ENCODE measurements around the gene LRRC8E.
"Not testable (repeated sequence)": the region's sequence is repeated elsewhere in the genome, so short reads cannot be mapped to it uniquely, and the experiment has no call there.

LRRC8E gene

GRCh38 chr19:7908742-7909461 lies 20.6 kb downstream of the LRRC8E start:
- no peak for DNase-seq (ENCODE audit: low read depth)

- no peak for DNase-seq (ENCODE audit: low read depth)
Observed at GRCh38 chr19:7909471-7910067, 21.3 kb downstream of the LRRC8E start.

- no peak for DNase-seq (ENCODE audit: low read depth)
Observed at GRCh38 chr19:7910321-7911161, 22.2 kb downstream of the LRRC8E start.

- no peak for DNase-seq (ENCODE audit: low read depth)
Observed at GRCh38 chr19:7911508-7912143, 23.3 kb downstream of the LRRC8E start.

- DNase-seq (ENCODE audit: low read depth): no peak
Observed at GRCh38 chr19:7912144-7912696, 23.9 kb downstream of the LRRC8E start.

- DNase-seq (ENCODE audit: low read depth): no peak
Observed at GRCh38 chr19:7912697-7913564, 24.6 kb downstream of the LRRC8E start.

- no peak for DNase-seq (ENCODE audit: low read depth)
Observed at GRCh38 chr19:7913652-7914051, 25.3 kb downstream of the LRRC8E start.

GRCh38 chr19:7914099-7914498 lies 25.8 kb downstream of the LRRC8E start:
- DNase-seq (ENCODE audit: low read depth): no peak

GRCh38 chr19:7914598-7915045 lies 26.3 kb downstream of the LRRC8E start, which contains the start of gene TGFBR3L:
Gene TGFBR3L (plus strand): TSS chr19:7914830.
- no peak for DNase-seq (ENCODE audit: low read depth)

GRCh38 chr19:7915250-7916102 lies 27.2 kb downstream of the LRRC8E start:
- no peak for DNase-seq (ENCODE audit: low read depth)

- peak; percentile 63 for DNase-seq (ENCODE audit: low read depth)
Observed at GRCh38 chr19:7916103-7916954, 28.0 kb downstream of the LRRC8E start.

- no peak for DNase-seq (ENCODE audit: low read depth)
Observed at GRCh38 chr19:7916955-7917266, 28.6 kb downstream of the LRRC8E start.

GRCh38 chr19:7917267-7918061 lies 29.2 kb downstream of the LRRC8E start:
- peak; percentile 67 for DNase-seq (ENCODE audit: low read depth)

GRCh38 chr19:7918062-7918614 lies 29.8 kb downstream of the LRRC8E start:
- not testable (repeated sequence) for DNase-seq (ENCODE audit: low read depth)

GRCh38 chr19:7918615-7919421 lies 30.5 kb downstream of the LRRC8E start:
- DNase-seq (ENCODE audit: low read depth): no peak

- peak; percentile 96 for DNase-seq (ENCODE audit: low read depth)
Observed at GRCh38 chr19:7919610-7920518, 31.6 kb downstream of the LRRC8E start, which contains the start of gene SNAPC2. Gene SNAPC2 (plus strand): TSS chr19:7920338. CDS start chr19:7920367, 29 bp downstream.

Measured in activated T-cell treated with anti-CD3 and anti-CD28 coated beads for 48 hours (primary cell).